HG03439 (cell line): Measurements from ENCODE around the gene SSH2.

Experiments used
- ATAC-seq: cut with Tn5 transposase; IDR thresholded peaks from one replicate; pipeline ENCODE4 v1.9.1; 2021; ENCODE audit warnings: mild to moderate bottlenecking, moderate library complexity; ENCODE audit not compliant: unreplicated experiment

Gene SSH2

GRCh38 chr17:29616300-29617048, 313.6 kb downstream of the SSH2 start:
- ATAC-seq, result no peak

GRCh38 chr17:29615492-29616299, 314.3 kb downstream of the SSH2 start:
- no peak for ATAC-seq

- ATAC-seq, result no peak
These were observed 315.0 kb downstream of the SSH2 start for GRCh38 chr17:29615048-29615385.

- ATAC-seq, result no peak
These were observed 315.5 kb downstream of the SSH2 start for GRCh38 chr17:29614349-29615047.

- no peak for ATAC-seq
These were observed 316.2 kb downstream of the SSH2 start for GRCh38 chr17:29613856-29614255.

- no peak for ATAC-seq
These were observed 316.6 kb downstream of the SSH2 start for GRCh38 chr17:29613352-29613837.

- no peak for ATAC-seq
These were observed 317.4 kb downstream of the SSH2 start for GRCh38 chr17:29612404-29613280.

GRCh38 chr17:29612094-29612403, 318.0 kb downstream of the SSH2 start:
- ATAC-seq, result no peak

GRCh38 chr17:29611351-29612093, 318.5 kb downstream of the SSH2 start:
- ATAC-seq, result no peak

- ATAC-seq, result no peak
These were observed 319.6 kb downstream of the SSH2 start for GRCh38 chr17:29610395-29610794.

GRCh38 chr17:29608986-29609385, 321.0 kb downstream of the SSH2 start:
- no peak for ATAC-seq

GRCh38 chr17:29607557-29608195, 322.4 kb downstream of the SSH2 start:
- no peak for ATAC-seq

- no peak for ATAC-seq
These were observed 326.8 kb downstream of the SSH2 start for GRCh38 chr17:29603109-29603674.

- no peak for ATAC-seq
These were observed 332.5 kb downstream of the SSH2 start for GRCh38 chr17:29597361-29598172.

GRCh38 chr17:29596811-29597210, 333.2 kb downstream of the SSH2 start:
- no peak for ATAC-seq

GRCh38 chr17:29595943-29596774, 333.9 kb downstream of the SSH2 start:
- ATAC-seq, result no peak

- no peak for ATAC-seq
These were observed 334.7 kb downstream of the SSH2 start for GRCh38 chr17:29595107-29595942.
